Duodenal mucosa (tissue), 2 donors: Measurements from ENCODE around the gene CCM2L.

Experiments
- H3K27ac ChIP-seq: one replicate; pipeline ENCODE4 v1.7.0; 2013; ENCODE audit warnings: low read depth, low read length
- H3K27me3 ChIP-seq, 2 donors: one replicate each; pipeline ENCODE4 v1.7.0; 2013; ENCODE audit warnings: low read length in 2 of 2, control low read depth in 1 of 2; ENCODE audit not compliant: insufficient read depth in 2 of 2, control insufficient read depth in 1 of 2
- H3K36me3 ChIP-seq, 2 donors: one replicate each; pipeline ENCODE4 v1.7.0; 2013; ENCODE audit warnings: low read length in 2 of 2, control low read depth in 1 of 2; ENCODE audit not compliant: insufficient read depth in 2 of 2, control insufficient read depth in 1 of 2
- H3K4me1 ChIP-seq, 2 donors: one replicate each; pipeline ENCODE4 v1.7.0; 2013; ENCODE audit warnings: low read length in 2 of 2, control low read depth in 1 of 2; ENCODE audit not compliant: insufficient read depth in 2 of 2, control insufficient read depth in 1 of 2
- H3K4me3 ChIP-seq, 2 donors: one replicate each; pipeline ENCODE4 v1.7.0; 2013; ENCODE audit warnings: low read length in 2 of 2, low read depth in 1 of 2
- H3K9ac ChIP-seq, 2 donors: one replicate each; pipeline ENCODE4 v1.7.0; 2013; ENCODE audit warnings: low read length in 2 of 2, low read depth in 1 of 2
- H3K9me3 ChIP-seq, 2 donors: one replicate each; pipeline ENCODE4 v1.7.0; 2013; ENCODE audit warnings: low read length in 2 of 2, control low read depth in 1 of 2; ENCODE audit not compliant: control insufficient read depth in 1 of 2

Gene CCM2L

DNA sequence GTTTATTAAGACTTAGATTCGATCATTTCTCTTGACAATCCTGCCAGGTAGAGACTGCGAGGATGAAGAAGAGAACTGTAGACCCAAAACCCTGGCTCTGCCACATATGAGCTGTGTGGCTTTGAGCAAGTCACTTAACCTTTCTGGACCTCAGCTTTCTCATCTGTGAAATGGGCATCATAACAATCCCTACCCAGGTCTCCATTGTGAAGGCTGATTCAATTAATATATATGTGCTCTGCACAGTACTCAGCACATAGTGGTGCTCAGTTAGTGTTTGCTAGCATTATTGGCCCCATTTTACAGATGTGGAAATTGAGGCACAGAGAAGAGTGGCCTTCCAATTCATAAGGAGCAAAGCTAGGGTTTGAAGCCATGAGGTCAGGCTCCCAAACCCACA is 34.4 kb upstream of the CCM2L start:
- H3K9me3 ChIP-seq = no peaks in the 10 kb centered on the region
- no peak overlapping the region for H3K27ac ChIP-seq
- H3K27me3 ChIP-seq = peaks cover 0 to 4% of the 10 kb centered on the region in 2 donors
- no peaks in the 10 kb centered on the region for H3K4me1 ChIP-seq
- H3K4me3 ChIP-seq = no peak overlapping the region
- H3K9ac ChIP-seq = no peak overlapping the region
- H3K36me3 ChIP-seq = no peaks in the 10 kb centered on the region

DNA sequence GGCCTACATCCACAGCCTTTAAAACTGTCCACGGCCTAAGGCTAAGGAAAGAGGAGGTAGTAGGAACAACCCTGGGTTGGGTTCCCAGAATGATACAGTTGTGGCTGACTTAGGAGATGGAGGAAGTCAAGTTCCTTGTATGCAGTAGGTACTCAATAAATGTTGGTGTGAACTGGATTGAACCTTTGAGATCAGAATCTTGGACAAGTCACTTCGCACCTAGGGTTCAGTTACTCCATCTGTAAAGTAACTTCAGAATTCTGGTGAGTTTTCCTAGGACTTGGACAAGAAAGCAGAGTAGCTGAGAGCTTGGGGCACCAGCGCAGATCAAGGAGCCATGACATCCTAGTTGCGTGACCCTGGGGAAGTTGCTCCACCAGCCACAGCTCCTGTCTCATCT is 33.2 kb upstream of the CCM2L start:
- Histone ChIP-seq H3K27me3 (peaks cover 0 to 4% of the 10 kb centered on the region in 2 donors), H3K4me1 (no peaks in the 10 kb centered on the region), H3K4me3 (no peak overlapping the region), H3K9me3 (no peaks in the 10 kb centered on the region), H3K36me3 (no peaks in the 10 kb centered on the region), H3K27ac (no peak overlapping the region), H3K9ac (no peak overlapping the region)

DNA sequence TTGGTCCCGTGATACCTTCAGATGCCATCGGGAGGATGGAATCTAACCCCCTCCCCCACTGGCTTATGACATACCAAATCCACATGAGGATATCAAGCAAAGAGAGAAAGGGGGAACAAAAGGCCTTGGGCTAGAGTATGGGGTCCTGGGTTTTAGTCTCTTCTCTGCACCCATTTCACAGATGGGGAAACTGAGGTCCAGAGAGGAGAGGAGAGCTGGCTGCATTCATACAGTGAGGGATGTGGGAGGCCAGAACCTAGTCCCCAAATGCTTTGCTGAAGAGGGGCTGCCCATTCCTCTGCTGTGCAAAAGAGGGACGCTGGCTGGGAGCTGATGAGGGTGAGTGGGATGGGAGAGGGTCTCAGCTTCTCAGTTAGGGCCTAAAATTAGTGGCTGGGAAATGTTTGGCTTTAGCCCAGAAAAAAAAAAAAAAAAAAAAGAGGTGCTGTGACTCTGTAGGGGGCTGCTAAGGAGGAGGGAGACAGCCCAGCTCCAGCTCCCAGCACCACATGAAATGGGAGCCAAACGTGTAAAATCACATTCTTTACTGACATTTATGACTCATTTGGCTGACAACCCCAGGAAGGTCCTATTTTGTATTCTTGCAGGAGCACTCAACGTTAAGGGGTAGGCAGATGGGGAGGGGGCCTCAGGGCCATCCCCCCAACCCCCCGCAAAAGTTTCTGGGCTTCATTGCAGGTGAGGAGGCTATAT is 30.4 kb upstream of the CCM2L start:
- no peak overlapping the region for H3K27ac ChIP-seq
- no peak overlapping the region for H3K4me3 ChIP-seq
- no peak overlapping the region for H3K9ac ChIP-seq
- no peaks in the 10 kb centered on the region for H3K9me3 ChIP-seq
- H3K27me3 ChIP-seq = peaks cover 0 to 4% of the 10 kb centered on the region in 2 donors
- no peaks in the 10 kb centered on the region for H3K4me1 ChIP-seq
- no peaks in the 10 kb centered on the region for H3K36me3 ChIP-seq

DNA sequence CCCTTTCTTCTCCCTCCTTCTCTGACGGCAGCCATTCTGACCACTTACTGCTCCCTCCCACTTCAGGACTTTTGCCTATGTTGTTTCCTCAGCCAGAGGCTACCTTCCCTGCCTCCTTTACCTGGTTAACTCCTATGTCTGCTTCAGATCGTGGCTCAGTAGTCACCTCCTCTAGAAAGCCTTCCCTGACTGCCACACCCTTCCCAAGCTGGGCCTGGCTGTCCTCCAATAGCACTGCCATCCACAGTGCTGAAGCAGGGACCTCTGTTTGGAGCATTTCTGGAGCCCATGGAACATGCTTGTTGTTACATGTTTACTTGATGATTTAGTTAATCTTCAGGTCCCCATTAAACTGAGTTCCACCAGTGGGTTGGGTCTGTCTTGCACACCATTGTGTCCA is 28.5 kb upstream of the CCM2L start:
- Histone ChIP-seq H3K9me3 (no peaks in the 10 kb centered on the region), H3K4me3 (no peak overlapping the region), H3K36me3 (no peaks in the 10 kb centered on the region), H3K9ac (no peak overlapping the region), H3K27ac (no peak overlapping the region), H3K4me1 (no peaks in the 10 kb centered on the region), H3K27me3 (no peaks in the 10 kb centered on the region)

DNA sequence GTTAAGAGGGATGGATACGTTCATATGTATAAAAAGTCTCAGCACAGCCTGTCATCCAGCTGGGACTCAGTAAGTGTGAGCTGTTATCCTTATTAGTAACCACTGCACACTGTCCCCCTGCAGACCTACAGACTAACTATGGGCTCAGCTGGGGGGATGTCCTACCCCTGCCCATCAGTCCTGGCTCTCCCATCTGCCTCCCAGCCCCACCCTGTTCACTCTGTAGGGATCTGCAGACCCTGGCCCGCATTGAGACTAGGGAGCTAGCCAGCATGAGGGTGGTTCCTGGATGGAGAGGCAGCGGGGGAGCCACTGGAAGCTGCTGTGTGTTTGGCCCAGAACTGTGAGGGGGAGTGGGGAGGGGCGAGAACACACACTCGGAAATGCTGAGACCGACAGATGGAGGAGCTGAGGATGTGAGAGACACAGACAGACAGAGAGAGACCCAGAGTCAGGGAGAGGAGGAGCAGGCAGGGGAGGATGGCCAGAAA is 25.2 kb upstream of the CCM2L start:
- H3K27me3 ChIP-seq = no peaks in the 10 kb centered on the region
- no peak overlapping the region for H3K9ac ChIP-seq
- H3K4me1 ChIP-seq = no peaks in the 10 kb centered on the region
- no peaks in the 10 kb centered on the region for H3K9me3 ChIP-seq
- no peak overlapping the region for H3K27ac ChIP-seq
- H3K36me3 ChIP-seq = no peaks in the 10 kb centered on the region
- H3K4me3 ChIP-seq = no peak overlapping the region

DNA sequence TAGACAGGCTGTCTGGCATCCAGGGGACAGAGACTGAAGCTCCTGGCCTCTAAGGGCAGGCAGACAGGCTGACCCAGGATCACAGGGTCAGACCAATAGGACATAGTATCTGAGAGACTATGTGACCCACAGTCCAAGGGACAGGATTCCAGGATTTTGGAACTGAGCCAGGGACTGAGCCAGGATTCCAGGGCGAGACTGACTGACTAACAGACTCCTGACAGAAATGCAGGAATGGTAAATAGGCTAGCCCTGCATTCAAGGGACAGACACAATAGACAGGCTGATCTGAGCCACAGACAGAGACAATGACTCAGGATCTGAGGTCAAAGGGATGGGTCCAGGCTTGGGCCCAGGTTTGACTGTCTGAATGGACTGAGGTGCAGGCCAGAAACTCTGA is 22.5 kb upstream of the CCM2L start:
- Histone ChIP-seq H3K9me3 (no peaks in the 10 kb centered on the region), H3K4me1 (no peaks in the 10 kb centered on the region), H3K36me3 (no peaks in the 10 kb centered on the region), H3K27ac (no peak overlapping the region), H3K9ac (no peak overlapping the region), H3K4me3 (no peak overlapping the region), H3K27me3 (no peaks in the 10 kb centered on the region)

DNA sequence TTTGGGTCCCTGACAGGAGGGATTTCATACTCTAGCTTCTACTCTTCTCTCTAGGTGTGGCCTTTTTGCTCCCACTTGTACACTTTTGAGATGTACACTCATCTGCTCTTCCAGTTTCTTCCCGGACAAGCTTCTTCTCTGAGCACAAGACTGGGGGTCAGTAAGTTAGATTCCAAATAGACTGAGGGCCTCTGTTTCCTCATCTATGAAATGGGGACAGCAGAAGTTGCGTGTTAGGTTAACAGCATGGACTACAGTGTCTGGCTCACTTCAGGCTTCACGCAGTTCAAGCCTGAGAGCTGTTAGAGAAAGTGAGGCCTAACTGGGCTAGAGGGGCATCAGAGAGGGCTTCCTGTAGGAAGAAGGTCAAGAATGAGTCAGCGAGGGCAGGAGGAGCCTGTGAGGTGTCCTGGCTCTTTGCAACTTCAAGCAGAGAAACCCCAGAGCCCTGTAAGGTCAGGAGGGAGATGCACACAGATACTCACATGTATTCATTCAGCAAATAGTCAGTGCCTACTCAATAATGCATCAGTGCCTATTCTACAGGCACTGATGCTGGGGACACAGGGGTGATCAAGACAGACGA is 21.7 kb upstream of the CCM2L start:
- H3K36me3 ChIP-seq = no peaks in the 10 kb centered on the region
- H3K27ac ChIP-seq = no peak overlapping the region
- no peak overlapping the region for H3K4me3 ChIP-seq
- no peak overlapping the region for H3K9ac ChIP-seq
- H3K4me1 ChIP-seq = no peaks in the 10 kb centered on the region
- peaks cover 2 to 4% of the 10 kb centered on the region in 2 donors for H3K27me3 ChIP-seq
- no peaks in the 10 kb centered on the region for H3K9me3 ChIP-seq

DNA sequence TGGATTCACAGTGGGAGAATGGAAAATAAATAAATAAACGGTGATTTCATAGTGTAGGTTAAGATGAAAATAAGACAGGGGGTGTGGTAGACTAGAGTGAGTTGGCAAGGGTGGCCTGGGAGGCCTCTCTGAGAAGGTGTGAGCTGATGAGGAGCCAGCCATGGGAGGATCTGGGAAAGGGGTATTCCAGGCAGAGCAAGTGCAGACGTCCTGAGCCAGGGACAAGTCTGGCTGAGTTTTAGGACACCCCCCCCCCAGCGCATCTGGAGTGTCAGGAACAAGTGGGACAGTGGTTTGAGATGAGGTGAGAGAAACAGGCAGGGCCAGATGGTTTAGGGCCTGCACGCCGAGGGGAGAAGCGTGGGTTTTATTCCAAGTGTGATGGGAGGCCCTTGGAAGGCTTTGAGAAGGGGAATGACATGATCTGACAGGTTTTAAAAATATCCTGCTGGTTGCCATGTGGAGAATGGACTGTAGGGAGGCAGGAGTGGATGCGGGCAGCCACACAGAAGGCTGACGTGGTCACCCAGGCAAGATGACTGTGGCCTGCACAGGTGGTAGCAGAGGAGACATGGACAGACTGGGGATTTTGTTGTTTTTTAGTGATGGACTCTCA is 21.1 kb upstream of the CCM2L start:
- H3K27ac ChIP-seq = no peak overlapping the region
- peaks cover 6 to 10% of the 10 kb centered on the region in 2 donors for H3K27me3 ChIP-seq
- no peaks in the 10 kb centered on the region for H3K36me3 ChIP-seq
- H3K4me1 ChIP-seq = no peaks in the 10 kb centered on the region
- no peak overlapping the region for H3K4me3 ChIP-seq
- H3K9ac ChIP-seq = no peak overlapping the region
- H3K9me3 ChIP-seq = no peaks in the 10 kb centered on the region

DNA sequence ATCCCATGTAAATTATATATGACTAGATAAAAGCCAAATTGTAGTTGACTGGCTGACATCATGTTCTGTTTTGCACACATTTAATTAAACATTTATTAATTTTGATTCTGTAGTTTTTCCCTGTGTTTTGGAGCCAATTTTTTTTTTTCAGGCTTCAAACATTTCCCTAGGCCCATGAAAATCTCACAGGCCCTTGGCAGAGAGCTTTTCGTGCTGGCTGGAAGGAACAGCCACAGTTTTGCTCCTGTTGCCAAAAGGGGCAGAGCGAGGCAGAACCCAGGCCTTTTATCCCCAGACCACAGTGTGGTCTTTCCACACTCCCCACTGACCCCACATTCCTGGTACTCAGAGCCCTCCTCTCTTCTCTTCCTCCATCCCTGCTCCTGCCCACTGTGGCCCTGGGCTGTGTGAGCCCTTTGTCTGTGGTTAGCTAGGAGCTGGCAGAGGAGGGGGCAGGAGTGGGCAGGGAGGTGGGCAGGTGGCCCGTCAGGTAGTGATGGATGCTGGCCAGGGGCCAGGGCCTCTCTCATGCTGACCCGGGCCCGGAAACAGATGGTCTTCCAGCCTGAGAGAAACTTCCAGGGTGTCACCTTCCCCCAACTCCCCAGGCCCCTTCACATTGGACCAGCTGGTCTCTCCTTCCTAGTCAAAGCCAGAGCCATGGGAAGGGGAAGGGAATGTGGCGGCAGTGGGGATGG is 19.4 kb upstream of the CCM2L start:
- Histone ChIP-seq H3K27me3 (peaks cover 6 to 19% of the 10 kb centered on the region in 2 donors), H3K27ac (no peak overlapping the region), H3K4me3 (no peak overlapping the region), H3K4me1 (no peaks in the 10 kb centered on the region), H3K36me3 (no peaks in the 10 kb centered on the region), H3K9me3 (no peaks in the 10 kb centered on the region), H3K9ac (no peak overlapping the region)

DNA sequence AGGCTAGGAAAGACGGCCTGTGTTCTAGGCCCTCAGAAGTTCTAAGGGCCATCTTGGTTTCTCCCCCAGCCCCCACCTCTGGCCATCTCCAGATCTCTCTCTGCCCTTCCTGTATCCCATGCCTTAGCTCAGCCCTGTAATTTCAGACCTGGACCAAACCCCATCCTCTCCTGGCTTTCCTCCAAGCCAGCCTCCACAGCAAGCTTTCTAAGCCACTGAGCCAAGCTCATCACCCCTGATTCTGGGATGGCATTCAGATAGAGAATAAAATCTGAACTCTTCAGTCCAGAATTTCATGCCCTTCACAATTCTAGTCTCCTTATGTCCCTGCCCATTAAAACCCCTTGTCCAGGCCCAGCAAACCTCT is 18.9 kb upstream of the CCM2L start:
- H3K9me3 ChIP-seq = no peaks in the 10 kb centered on the region
- H3K4me3 ChIP-seq = no peak overlapping the region
- peaks cover 6 to 19% of the 10 kb centered on the region in 2 donors for H3K27me3 ChIP-seq
- H3K4me1 ChIP-seq = no peaks in the 10 kb centered on the region
- H3K27ac ChIP-seq = no peak overlapping the region
- no peaks in the 10 kb centered on the region for H3K36me3 ChIP-seq
- H3K9ac ChIP-seq = no peak overlapping the region
